ENCODE results near the gene INPP5J.

GRCh38 chr22:31119026-31119717 is 3.6 kb upstream of the INPP5J start:
- TF ChIP-seq, protein P1, sequence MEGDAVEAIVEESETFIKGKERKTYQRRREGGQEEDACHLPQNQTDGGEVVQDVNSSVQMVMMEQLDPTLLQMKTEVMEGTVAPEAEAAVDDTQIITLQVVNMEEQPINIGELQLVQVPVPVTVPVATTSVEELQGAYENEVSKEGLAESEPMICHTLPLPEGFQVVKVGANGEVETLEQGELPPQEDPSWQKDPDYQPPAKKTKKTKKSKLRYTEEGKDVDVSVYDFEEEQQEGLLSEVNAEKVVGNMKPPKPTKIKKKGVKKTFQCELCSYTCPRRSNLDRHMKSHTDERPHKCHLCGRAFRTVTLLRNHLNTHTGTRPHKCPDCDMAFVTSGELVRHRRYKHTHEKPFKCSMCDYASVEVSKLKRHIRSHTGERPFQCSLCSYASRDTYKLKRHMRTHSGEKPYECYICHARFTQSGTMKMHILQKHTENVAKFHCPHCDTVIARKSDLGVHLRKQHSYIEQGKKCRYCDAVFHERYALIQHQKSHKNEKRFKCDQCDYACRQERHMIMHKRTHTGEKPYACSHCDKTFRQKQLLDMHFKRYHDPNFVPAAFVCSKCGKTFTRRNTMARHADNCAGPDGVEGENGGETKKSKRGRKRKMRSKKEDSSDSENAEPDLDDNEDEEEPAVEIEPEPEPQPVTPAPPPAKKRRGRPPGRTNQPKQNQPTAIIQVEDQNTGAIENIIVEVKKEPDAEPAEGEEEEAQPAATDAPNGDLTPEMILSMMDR (IDR thresholded peaks at IDR 0.05; ENCODE audit: low read depth, low read length, poor library complexity, severe bottlenecking): no peak
- no peak for TF ChIP-seq EZH2phosphoT487 (IDR thresholded peaks at IDR 0.05; ENCODE audit: borderline replicate concordance, low read length)
